ENCODE measurements around the gene VEGFA.

VEGFA gene

GRCh38 chr6:43743682-43744381 is 26.2 kb upstream of the VEGFA start:
- Histone ChIP-seq H2BK5ac (ENCODE audit: low read length) (no peak overlapping the region), H3K4me1 (ENCODE audit: control insufficient read depth, low read depth, low read length) (peaks cover 5% of the 10 kb centered on the region), H3K27ac (ENCODE audit: low read depth, low read length) (no peak overlapping the region), H3K79me2 (ENCODE audit: control insufficient read depth, insufficient read depth, low read length) (no peaks in the 10 kb centered on the region), H2BK120ac (ENCODE audit: low read depth, low read length) (no peak overlapping the region), H3K79me1 (ENCODE audit: low read length) (no peaks in the 10 kb centered on the region), H4K8ac (ENCODE audit: low read depth, low read length) (no peak overlapping the region), H3K9ac (ENCODE audit: low read length) (no peak overlapping the region), H3K4ac (ENCODE audit: low read depth, low read length) (no peak overlapping the region), H3K56ac (ENCODE audit: low read length) (no peak overlapping the region), H4K5ac (ENCODE audit: low read length) (no peak overlapping the region), H3K36me3 (ENCODE audit: control insufficient read depth, insufficient read depth, low read length) (no peaks in the 10 kb centered on the region), H3K4me3 (ENCODE audit: low read length) (no peak overlapping the region), H2AK5ac (ENCODE audit: low read length) (no peak overlapping the region), H2BK15ac (replicated peaks; ENCODE audit: low read depth) (no peak overlapping the region), H3K27me3 (ENCODE audit: insufficient read depth, low read length, poor library complexity) (no peaks in the 10 kb centered on the region), H3K4me2 (ENCODE audit: low read length) (no peak overlapping the region), H3K18ac (ENCODE audit: low read length) (no peak overlapping the region), H3K23ac (ENCODE audit: low read length) (no peak overlapping the region)
- DNase-seq, result no peak
- no CpG with 5 or more reads among the region's 5 CpGs for WGBS (ENCODE audit: extremely low coverage, insufficient coverage, low lambda C conversion rate)

GRCh38 chr6:43744491-43744890 is 25.5 kb upstream of the VEGFA start:
- Histone ChIP-seq H3K27me3 (ENCODE audit: insufficient read depth, low read length, poor library complexity) (no peaks in the 10 kb centered on the region), H4K5ac (ENCODE audit: low read length) (no peak overlapping the region), H2BK15ac (replicated peaks; ENCODE audit: low read depth) (no peak overlapping the region), H3K27ac (ENCODE audit: low read depth, low read length) (no peak overlapping the region), H3K9ac (ENCODE audit: low read length) (no peak overlapping the region), H3K79me2 (ENCODE audit: control insufficient read depth, insufficient read depth, low read length) (no peaks in the 10 kb centered on the region), H3K4me3 (ENCODE audit: low read length) (no peak overlapping the region), H3K79me1 (ENCODE audit: low read length) (no peaks in the 10 kb centered on the region), H3K23ac (ENCODE audit: low read length) (no peak overlapping the region), H2BK120ac (ENCODE audit: low read depth, low read length) (no peak overlapping the region), H3K4me1 (ENCODE audit: control insufficient read depth, low read depth, low read length) (peaks cover 5% of the 10 kb centered on the region), H3K56ac (ENCODE audit: low read length) (peak overlapping the region; percentile 12), H3K18ac (ENCODE audit: low read length) (no peak overlapping the region), H2BK5ac (ENCODE audit: low read length) (no peak overlapping the region), H2AK5ac (ENCODE audit: low read length) (no peak overlapping the region), H3K36me3 (ENCODE audit: control insufficient read depth, insufficient read depth, low read length) (no peaks in the 10 kb centered on the region), H4K8ac (ENCODE audit: low read depth, low read length) (no peak overlapping the region), H3K4me2 (ENCODE audit: low read length) (no peak overlapping the region), H3K4ac (ENCODE audit: low read depth, low read length) (no peak overlapping the region)
- no peak for DNase-seq
- WGBS (ENCODE audit: extremely low coverage, insufficient coverage, low lambda C conversion rate), result no CpG with 5 or more reads among the region's 8 CpGs

GRCh38 chr6:43744931-43745727 is 24.9 kb upstream of the VEGFA start:
- no CpG with 5 or more reads among the region's 16 CpGs for WGBS (ENCODE audit: extremely low coverage, insufficient coverage, low lambda C conversion rate)
- H3K27ac ChIP-seq (ENCODE audit: low read depth, low read length), result no peak overlapping the region
- H3K4me3 ChIP-seq (ENCODE audit: low read length), result no peak overlapping the region
- no peaks in the 10 kb centered on the region for H3K36me3 ChIP-seq (ENCODE audit: control insufficient read depth, insufficient read depth, low read length)
- H3K23ac ChIP-seq (ENCODE audit: low read length), result no peak overlapping the region
- H2BK120ac ChIP-seq (ENCODE audit: low read depth, low read length), result no peak overlapping the region
- no peaks in the 10 kb centered on the region for H3K27me3 ChIP-seq (ENCODE audit: insufficient read depth, low read length, poor library complexity)
- H3K56ac ChIP-seq (ENCODE audit: low read length), result no peak overlapping the region
- no peak for DNase-seq
- no peak overlapping the region for H2AK5ac ChIP-seq (ENCODE audit: low read length)
- no peak overlapping the region for H2BK5ac ChIP-seq (ENCODE audit: low read length)
- no peak overlapping the region for H3K4ac ChIP-seq (ENCODE audit: low read depth, low read length)
- H3K4me1 ChIP-seq (ENCODE audit: control insufficient read depth, low read depth, low read length), result peaks cover 5% of the 10 kb centered on the region
- no peak overlapping the region for H4K5ac ChIP-seq (ENCODE audit: low read length)
- no peak overlapping the region for H4K8ac ChIP-seq (ENCODE audit: low read depth, low read length)
- H3K79me1 ChIP-seq (ENCODE audit: low read length), result no peaks in the 10 kb centered on the region
- no peaks in the 10 kb centered on the region for H3K79me2 ChIP-seq (ENCODE audit: control insufficient read depth, insufficient read depth, low read length)
- H3K9ac ChIP-seq (ENCODE audit: low read length), result no peak overlapping the region
- H3K18ac ChIP-seq (ENCODE audit: low read length), result no peak overlapping the region
- H2BK15ac ChIP-seq (replicated peaks; ENCODE audit: low read depth), result no peak overlapping the region
- no peak overlapping the region for H3K4me2 ChIP-seq (ENCODE audit: low read length)

- H3K36me3 ChIP-seq (ENCODE audit: control insufficient read depth, insufficient read depth, low read length), result no peaks in the 10 kb centered on the region
- DNase-seq, result no peak
- H3K18ac ChIP-seq (ENCODE audit: low read length), result no peak overlapping the region
- H3K4me2 ChIP-seq (ENCODE audit: low read length), result no peak overlapping the region
- H3K4ac ChIP-seq (ENCODE audit: low read depth, low read length), result no peak overlapping the region
- no peaks in the 10 kb centered on the region for H3K79me2 ChIP-seq (ENCODE audit: control insufficient read depth, insufficient read depth, low read length)
- H3K27ac ChIP-seq (ENCODE audit: low read depth, low read length), result no peak overlapping the region
- H3K79me1 ChIP-seq (ENCODE audit: low read length), result no peaks in the 10 kb centered on the region
- H3K9ac ChIP-seq (ENCODE audit: low read length), result no peak overlapping the region
- H2AK5ac ChIP-seq (ENCODE audit: low read length), result no peak overlapping the region
- WGBS (ENCODE audit: extremely low coverage, insufficient coverage, low lambda C conversion rate), result no CpG with 5 or more reads among the region's 2 CpGs
- no peak overlapping the region for H2BK15ac ChIP-seq (replicated peaks; ENCODE audit: low read depth)
- H3K4me3 ChIP-seq (ENCODE audit: low read length), result no peak overlapping the region
- H2BK5ac ChIP-seq (ENCODE audit: low read length), result no peak overlapping the region
- no peak overlapping the region for H3K23ac ChIP-seq (ENCODE audit: low read length)
- no peak overlapping the region for H4K5ac ChIP-seq (ENCODE audit: low read length)
- no peaks in the 10 kb centered on the region for H3K27me3 ChIP-seq (ENCODE audit: insufficient read depth, low read length, poor library complexity)
- H3K56ac ChIP-seq (ENCODE audit: low read length), result no peak overlapping the region
- H4K8ac ChIP-seq (ENCODE audit: low read depth, low read length), result no peak overlapping the region
- H3K4me1 ChIP-seq (ENCODE audit: control insufficient read depth, low read depth, low read length), result peaks cover 5% of the 10 kb centered on the region
- H2BK120ac ChIP-seq (ENCODE audit: low read depth, low read length), result no peak overlapping the region
Measured at GRCh38 chr6:43746071-43746470, 23.9 kb upstream of the VEGFA start.

- Histone ChIP-seq H3K4me3 (ENCODE audit: low read length) (no peak overlapping the region), H3K56ac (ENCODE audit: low read length) (peak overlapping the region; percentile 4), H2BK15ac (replicated peaks; ENCODE audit: low read depth) (no peak overlapping the region), H2BK5ac (ENCODE audit: low read length) (no peak overlapping the region), H3K79me1 (ENCODE audit: low read length) (no peaks in the 10 kb centered on the region), H2BK120ac (ENCODE audit: low read depth, low read length) (no peak overlapping the region), H3K23ac (ENCODE audit: low read length) (no peak overlapping the region), H3K27me3 (ENCODE audit: insufficient read depth, low read length, poor library complexity) (no peaks in the 10 kb centered on the region), H3K4me2 (ENCODE audit: low read length) (no peak overlapping the region), H3K4ac (ENCODE audit: low read depth, low read length) (no peak overlapping the region), H3K4me1 (ENCODE audit: control insufficient read depth, low read depth, low read length) (peaks cover 5% of the 10 kb centered on the region), H4K5ac (ENCODE audit: low read length) (no peak overlapping the region), H3K79me2 (ENCODE audit: control insufficient read depth, insufficient read depth, low read length) (no peaks in the 10 kb centered on the region), H3K18ac (ENCODE audit: low read length) (no peak overlapping the region), H3K27ac (ENCODE audit: low read depth, low read length) (no peak overlapping the region), H2AK5ac (ENCODE audit: low read length) (no peak overlapping the region), H3K36me3 (ENCODE audit: control insufficient read depth, insufficient read depth, low read length) (no peaks in the 10 kb centered on the region), H3K9ac (ENCODE audit: low read length) (no peak overlapping the region), H4K8ac (ENCODE audit: low read depth, low read length) (no peak overlapping the region)
- DNase-seq, result no peak
- WGBS (ENCODE audit: extremely low coverage, insufficient coverage, low lambda C conversion rate), result no CpG with 5 or more reads among the region's 13 CpGs
Measured at GRCh38 chr6:43746613-43747102, 23.4 kb upstream of the VEGFA start.

All from mesendoderm (in vitro differentiated cells).